ENCODE data around the gene KREMEN1.
"Not testable (repeated sequence)": the region's sequence is repeated elsewhere in the genome, so short reads cannot be mapped to it uniquely, and the experiment has no call there.

KREMEN1 gene, protein sequence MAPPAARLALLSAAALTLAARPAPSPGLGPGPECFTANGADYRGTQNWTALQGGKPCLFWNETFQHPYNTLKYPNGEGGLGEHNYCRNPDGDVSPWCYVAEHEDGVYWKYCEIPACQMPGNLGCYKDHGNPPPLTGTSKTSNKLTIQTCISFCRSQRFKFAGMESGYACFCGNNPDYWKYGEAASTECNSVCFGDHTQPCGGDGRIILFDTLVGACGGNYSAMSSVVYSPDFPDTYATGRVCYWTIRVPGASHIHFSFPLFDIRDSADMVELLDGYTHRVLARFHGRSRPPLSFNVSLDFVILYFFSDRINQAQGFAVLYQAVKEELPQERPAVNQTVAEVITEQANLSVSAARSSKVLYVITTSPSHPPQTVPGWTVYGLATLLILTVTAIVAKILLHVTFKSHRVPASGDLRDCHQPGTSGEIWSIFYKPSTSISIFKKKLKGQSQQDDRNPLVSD

DNA sequence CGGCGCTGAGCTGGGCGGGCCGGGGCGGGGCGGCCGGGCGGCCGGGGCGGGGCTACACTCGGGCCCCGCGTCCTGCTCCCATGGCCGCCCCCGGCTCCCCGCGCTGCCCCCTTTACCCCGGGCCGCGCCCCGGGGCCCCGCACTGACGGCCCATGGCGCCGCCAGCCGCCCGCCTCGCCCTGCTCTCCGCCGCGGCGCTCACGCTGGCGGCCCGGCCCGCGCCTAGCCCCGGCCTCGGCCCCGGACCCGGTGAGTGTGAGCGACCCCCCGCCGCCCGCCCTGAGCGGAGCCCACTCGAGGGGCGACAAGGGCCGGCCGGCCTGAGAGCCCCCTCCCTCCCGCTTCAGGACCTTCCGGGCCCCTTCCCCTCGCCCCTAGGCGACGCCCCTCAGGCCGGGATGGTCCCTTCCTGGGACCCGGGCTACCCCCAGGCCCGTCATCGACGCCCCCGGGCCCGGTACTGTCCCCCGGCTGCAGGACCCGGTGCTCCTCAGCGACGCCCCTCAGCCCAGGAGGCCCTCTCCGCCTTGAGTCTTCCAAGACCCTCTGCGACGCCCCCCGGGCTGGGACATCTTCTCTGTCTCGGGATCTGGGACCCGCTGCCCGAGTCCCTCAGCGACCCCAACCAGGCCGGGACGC lies at the start of gene KREMEN1:
Gene KREMEN1 (plus strand): TSS at position 57 of the 639 bp plus-strand sequence. CDS start 96 bp downstream, at position 153.
- DNase-seq = no peak

DNA sequence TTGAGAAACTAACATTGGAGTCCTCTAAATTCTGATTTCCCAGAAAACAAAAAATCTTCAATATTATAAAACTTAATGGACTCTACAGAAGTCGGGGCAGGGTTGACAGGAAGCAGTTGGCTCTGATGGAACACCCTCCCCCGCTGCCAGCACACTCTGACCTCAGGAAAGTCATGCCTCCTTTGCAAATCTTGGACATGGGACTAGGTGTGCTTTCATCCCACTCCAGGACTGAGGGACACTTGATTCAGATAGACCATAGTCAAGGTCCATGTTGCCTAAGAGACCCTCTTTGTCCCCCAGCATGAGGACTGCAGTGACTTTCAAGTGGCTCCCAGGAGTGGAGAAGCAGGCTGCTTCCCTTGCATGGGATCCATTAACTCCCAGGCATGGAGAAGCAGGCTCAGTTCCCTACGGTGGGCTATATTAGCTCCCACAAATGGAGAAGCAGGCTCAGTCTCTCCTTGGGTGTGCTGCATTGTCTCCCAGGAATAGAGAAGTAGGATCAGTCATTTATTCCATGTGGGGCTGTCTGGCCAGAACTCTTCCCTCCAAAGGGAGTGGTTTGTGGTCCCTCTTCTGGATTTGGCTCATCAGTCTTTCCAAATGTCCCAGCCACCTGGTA lies 49.6 kb upstream of the KREMEN1 start:
- no peak for DNase-seq

DNA sequence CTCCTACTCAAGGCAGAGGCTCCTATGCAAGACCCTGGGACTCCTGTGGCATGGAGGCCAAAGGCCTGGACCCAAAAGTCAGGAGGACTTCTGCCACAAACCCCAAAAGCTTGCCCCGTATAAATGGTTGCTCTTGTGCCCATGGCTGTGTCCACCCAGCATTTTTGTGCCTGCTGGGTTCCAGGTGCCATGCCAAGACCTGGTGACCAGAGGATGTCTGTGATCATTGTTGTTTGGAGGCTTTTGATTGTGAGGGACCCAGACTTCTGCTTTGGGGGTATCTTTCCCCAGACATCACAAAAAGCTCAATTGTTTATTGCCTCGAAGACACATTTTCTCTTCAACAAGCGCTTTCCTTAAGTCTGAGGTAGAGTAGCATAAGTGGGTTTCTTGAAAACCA lies 46.3 kb upstream of the KREMEN1 start:
- no peak for DNase-seq

DNA sequence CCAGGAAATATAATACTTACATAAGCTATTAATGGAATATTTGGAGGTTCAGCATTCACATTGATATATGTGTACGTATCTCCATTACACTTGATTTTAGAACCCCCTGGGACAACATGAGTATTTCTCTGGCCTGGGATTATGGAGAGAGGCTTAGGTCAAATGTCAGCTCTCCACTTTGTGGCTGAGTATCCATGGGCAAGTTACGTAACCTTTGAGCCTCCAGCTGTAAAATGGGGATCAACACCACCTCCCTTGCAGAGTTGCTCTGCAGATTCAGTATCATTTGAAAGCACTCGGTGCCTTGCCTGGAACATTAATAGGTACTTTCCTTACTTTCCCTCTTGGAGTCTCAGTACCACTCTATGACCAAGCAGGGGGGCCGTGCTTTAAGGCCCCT lies 44.4 kb upstream of the KREMEN1 start:
- DNase-seq = no peak

DNA sequence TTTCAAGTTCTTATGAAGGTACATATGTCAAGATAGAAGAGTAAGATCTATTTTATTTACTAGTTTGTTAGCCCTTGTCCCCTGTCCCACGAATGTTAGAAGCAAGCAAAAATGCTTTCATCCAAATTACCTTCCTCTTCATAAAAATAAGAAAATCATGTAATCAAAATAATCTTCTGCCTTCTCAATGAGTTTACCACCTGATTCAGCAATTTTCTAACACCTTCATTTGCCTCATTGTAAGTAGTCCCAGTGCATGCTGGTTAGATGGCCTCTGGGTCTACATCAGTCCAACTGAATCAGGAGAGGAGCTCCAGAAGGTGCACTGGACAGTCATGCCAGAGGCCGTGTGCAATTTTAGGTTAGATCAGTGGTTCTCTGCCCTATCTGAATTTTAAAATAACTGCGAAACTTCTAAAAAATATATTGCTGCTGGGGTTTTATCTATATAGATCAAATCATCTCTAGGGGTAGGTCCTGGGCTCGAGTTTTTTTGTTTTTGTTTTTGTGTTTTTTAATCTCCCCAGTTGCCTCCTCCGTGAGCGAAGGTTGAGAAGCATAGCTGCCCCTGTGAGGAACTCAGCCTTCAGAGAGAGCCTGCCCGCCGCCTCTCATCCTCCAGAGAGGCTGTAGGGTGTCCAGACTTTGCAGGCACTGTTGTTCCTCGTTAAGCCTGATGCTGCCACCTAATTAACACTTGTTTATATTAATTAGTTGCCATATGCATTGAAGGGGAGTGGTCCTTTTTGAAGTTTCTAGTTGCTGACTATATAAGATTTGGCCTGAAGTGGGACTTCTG lies 43.4 kb upstream of the KREMEN1 start:
- no peak for DNase-seq

DNA sequence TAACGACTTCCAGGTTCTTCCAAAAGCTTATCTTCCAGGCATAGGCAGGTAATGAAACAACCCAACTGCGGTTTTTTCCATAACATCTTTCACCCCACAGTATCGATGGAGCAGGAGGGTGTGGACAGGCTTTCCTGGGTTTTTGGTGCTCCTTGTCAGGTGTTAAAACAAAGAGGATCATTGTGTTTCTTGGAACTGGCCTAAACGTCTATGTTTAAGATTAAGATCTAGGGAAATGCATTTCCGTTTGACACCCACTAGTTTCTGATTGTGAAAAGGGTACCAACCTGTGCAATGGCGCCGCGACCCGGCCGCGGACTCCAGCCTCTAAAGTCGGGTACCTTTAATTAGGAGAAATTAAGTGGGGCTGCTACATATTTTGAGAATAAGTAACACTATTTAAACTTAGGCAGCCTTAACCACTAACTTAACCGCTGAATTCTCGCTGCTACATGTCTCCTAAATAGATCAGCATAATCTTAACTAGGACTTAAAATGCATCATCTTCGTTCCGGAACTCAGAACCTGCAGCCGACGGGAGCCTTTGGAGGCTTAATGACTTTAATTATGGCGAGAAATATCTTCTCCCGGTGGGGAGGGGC lies 42.7 kb upstream of the KREMEN1 start:
- DNase-seq = peak; percentile 49

DNA sequence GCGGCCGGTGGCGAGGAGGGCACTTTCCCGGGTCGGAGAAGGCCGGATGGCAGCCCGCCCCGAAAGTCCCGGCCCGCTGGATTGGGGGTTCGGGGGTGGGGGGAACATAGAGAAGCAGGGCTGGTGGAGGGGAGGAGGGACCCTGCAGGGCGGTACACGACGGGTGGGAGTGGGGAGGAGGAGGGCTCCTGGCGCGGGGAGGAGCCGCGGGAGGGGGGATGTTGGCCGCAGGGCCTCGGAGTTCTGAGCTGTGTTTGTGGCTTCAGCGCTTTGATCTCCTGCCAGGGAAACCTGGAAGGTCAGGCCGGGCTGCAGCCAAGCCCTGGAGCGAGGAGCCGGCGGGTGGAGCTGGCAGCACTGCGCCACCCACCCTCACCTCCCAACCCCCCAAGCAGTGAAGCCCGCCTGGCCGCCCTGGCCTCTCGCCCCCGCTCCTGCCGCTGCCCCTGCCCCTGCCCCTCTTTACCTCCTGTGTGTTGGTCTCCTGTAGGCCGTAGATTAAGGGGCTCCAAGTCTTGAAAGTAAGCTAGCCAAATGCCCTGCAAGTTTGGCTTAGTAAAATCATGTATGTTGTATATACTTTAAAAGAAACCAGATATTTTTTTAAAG lies 42.1 kb upstream of the KREMEN1 start:
- peak; percentile 69 for DNase-seq

DNA sequence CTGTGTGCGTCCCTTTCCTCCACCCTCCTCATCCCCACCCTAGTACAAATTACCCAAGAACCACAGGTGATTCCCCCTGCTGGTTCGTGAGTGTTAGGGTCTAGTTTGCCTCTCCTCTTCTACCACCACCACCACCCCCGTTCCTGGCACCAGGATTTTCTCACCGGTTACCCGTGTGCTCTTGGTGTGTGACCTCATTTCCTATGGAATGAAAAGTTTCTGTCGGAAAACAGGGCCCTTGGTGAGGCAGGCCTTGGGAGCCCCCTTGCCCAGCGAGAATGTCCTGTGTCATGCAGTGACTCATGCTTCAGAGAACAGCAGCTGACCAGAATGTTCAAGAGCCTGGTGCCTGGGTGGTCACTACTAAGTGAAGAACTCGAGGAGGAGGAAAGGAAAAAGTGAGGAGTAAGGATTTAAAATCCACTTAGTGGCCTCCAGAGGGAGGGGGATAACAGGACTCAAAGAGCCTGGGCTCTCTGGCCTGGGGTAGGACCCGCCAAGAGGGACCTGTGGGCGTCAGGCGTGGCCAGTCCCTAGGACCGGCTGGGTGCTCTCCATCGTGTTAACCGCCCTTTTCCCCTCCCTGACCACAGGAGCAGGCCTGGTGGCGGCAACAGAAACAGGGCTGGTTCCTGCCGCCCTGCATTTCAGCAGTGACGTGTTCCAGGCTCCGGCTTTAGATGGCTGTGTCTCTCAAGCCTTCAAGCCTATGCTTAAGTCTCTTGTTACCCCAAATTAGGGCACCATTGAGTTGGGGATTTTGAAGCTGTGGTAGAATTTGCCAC lies 41.4 kb upstream of the KREMEN1 start:
- peak; percentile 48 for DNase-seq

DNA sequence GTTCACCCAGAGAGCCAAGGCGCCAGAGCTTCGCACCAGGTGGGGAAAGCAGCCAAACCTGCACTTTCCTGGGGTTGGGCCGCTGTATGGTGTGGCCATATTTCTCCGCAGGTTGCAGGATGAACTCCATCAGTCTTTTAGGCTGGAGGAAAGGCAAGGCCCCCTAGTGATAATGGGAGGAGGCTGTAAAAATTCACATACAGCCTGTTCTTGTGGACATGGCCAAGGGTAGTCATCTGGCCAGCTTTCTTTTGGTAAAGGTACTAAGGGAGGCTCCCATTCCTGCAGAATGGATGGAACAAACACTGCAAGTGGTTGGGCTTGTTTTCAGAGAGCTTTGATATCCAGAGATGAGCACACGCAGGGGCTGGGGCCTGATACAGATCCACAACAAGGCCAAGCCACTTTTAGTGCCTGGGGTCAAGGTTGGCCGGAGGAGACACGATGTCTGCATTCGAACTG lies 40.8 kb upstream of the KREMEN1 start:
- DNase-seq = no peak

DNA sequence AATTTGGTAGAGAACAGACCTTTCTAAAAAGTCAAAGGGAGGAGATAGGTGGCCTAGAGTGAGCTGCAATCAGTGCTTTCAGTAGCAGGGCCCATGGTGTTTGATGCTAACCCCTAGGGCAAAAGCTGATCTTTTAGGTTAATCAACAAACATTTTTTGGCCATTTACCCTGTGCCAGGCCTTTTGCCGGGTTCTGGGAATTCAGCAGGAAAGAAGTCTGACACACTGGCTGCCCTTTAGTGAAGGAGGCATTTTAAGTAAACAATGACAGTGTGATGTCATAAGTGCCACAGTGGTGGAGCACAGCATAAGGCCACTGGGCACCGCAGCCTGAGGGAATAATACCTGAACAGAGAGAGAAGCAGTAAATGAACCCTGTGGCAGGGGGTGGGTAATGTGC lies 40.3 kb upstream of the KREMEN1 start:
- DNase-seq = no peak

DNA sequence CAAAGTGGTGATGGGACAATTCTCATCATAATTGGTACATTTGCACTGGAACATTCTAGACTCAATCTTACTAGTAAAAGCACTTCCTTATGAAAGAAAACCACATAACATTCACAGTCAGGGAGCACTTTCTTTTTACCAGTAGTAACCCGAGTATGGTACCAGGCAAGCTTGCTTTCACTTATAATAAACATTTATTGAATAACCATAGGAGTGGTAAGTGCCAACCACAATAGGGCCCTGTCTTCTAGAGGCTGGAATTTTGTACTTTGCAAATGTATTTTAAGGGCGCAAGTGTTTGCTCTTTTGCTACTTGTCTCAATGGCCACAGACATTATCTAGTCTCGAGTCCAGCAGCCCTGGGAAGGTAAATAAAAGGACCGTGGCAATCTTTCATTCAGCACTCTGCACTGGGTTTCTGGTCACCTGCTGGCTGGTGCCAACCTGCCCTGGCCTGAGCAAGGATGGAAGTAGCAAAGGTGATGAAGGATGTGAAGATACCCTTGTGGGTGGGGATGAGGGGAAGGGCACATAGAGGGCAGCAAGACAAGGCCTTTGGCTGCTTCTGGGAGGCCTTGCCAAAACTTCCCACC lies 35.4 kb upstream of the KREMEN1 start:
- DNase-seq = no peak

DNA sequence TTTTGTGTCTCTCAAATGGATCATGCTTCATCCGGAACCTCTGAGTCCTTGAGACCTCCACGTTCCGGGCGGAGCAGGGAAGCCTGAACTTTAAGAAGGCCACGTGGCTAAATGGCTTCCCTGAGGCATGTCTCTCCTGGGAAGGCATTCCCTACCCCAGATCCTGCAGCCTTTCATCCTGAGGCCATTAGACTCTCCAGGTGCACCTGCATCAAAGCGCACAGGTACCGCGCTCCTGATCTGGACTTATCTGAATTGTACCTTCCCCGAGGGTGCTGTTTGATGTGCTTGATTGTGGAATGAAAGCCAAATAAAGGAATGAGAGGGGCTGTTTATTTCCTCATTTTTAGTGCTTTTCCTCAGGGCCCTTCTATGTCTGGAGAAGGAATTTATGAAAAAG lies 33.7 kb upstream of the KREMEN1 start:
- no peak for DNase-seq

DNA sequence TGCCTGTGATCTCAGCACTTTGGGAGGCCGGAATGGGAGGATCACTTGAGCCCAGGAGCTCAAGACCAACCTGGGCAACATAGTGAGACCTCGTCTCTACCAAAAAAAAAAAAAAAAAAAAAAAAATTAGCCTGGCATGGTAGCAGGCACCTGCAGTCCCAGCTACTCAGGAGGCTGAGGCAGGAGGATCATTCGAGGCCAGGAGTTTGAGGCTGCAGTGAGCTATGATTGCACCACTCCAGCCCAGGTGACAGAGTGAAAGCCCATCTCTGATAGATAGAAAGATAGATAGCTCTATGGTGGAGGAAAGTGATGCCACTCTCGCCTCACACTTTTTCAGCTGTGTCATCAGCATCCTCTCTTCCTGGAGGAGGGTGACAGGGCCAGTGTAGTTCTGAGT lies 33.2 kb upstream of the KREMEN1 start:
- DNase-seq = not testable (repeated sequence)

DNA sequence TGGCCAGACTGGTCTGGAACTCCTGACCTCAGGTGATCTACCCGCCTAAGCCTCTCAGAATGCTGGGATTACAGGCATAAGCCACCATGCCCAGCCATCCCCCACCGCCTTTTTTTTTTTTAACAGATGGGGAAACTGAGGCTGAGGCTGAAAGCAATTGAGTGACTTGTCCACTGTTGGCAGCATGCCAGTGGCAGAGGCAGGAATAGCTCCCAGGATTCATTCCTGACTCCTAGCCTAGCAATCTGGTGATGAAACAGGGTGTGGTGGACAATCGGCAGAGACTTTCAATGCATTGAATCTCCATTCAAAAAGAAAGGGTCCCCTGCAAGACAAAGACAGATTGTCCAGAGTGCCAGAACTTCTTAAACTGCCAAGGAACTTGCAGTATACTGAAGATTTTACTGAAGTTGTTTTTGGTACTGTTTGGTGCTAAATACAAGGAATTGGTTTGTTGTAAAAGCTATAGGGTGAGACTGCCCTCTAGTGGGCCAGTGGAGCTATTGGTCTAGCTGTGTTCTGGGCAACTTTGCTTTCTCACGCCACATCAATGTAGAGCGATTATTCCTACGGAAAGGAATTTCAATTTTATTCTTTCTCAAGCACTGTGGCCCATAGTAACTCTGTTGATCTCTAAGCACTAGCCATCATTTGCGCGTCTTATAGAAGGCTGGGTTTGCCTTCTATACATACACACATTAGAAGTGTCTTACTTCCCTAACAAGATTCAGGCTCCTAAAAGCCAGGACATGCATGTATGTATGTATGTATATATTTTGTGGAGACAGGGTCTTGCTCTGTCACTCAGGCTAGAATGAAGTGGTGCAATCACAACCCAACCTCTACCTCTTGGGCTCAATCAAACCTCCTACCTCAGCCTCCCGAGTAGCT lies 32.2 kb upstream of the KREMEN1 start:
- peak; percentile 82 for DNase-seq

DNA sequence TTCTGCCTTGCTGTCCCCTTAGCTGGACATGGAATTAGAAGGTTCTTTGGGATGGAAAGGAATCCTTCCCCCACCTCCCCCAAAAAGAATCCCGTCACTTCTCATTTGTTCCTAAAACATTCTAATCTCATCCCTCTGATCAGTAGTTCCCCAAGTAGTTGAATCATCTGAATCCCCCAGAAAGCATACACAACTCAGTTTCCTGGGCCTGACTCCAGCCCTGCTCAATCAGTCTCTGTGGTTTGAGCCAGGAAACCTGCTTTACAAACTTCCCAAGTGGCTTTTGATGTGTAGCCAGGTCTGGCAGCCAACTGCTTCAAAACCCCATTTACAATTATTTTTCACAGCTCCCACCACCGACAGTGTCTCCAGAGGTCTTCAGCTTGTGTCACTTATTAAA lies 31.4 kb upstream of the KREMEN1 start:
- no peak for DNase-seq

DNA sequence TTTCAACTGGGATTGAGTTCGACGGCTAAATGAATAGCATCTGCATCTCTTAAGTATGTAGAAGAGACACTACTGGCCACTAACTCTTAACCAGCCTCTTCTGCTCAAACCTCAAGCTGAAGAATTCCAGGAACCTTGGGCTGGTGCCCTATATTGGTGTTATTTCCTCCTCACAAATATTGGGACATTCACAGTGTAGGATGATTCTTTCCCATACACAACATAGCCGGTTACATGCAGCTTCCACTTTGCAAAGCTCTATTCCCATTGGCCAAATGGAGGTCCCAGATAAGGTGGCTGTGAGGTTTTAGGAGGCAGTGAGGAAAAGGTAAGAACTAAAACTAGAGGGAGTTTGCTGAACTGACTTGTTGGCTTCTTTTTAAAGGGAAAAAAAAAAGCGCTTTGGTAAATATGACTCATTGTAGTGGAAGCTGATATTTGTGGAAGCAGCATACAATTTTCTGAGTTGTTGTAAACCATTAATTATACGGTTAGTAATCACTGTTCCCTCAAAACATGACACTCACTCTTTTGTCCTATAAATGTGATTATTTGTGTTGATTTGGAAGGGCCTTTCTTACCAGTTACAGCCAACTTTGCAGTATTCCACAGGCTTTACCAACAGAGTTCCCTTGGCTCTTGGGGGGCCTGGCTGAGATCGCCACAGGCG lies 28.8 kb upstream of the KREMEN1 start:
- DNase-seq = no peak

DNA sequence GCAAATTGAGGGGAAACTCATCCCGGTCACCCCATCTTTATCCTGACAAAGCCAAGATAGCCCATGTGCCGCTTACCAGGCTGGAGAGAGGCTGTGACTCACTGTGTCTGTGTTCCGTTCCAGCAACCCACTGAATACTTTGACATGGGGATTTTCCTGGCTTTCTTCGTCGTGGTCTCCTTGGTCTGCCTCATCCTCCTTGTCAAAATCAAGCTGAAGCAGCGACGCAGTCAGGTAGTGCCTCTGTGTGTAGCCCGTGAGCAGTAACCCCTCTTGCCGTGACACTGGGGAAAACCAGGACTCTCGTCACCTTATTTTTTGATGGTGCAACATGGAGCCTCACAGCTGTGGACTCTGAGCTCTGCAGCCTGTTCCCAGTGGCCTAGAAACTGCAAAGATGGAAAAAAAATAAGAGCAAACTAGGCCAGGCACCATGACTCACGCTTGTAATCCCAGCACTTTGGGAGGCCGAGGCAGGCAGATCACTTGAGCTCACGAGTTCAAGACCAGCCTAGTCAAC lies 28.1 kb upstream of the KREMEN1 start:
- DNase-seq = no peak

DNA sequence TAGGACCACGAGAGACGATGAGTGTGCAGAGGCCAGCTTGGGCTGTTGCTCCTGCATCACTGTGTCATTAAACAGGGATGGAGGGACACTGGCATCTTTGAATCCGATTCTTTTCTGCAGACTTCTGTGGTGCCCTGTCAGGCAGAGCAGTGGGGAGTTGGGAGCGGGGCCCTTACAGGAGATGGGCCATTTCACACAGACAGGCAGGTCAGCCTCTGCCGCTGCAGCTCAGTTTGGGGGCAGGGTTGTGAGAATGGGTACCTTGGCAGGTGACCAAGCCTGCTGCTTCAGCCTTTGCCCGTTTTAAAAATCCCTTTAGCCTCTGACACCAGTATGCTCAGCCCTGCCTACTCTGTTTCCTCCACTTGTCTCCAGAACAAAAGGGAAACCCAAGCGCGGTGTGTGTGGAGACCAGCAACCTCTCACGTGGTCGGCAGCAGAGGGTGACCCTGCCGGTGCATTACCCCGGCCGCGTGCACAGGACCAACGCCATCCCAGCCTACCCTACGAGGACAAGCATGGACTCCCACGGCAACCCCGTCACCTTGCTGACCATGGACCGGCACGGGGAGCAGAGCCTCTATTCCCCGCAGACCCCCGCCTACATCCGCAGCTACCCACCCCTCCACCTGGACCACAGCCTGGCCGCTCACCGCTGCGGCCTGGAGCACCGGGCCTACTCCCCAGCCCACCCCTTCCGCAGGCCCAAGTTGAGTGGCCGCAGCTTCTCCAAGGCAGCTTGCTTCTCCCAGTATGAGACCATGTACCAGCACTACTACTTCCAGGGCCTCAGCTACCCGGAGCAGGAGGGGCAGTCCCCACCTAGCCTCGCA lies 23.8 kb upstream of the KREMEN1 start:
- DNase-seq = no peak
